T-cell (primary cell): ENCODE data around the gene NANOGP8. TPM values are rescaled to one million over a fixed set of nuclear protein-coding genes. Genes with fewer than 3 reads are reported as not detected.

Experiments used
- ATAC-seq, 4 experiments: fragments of 200-7000 bp in 3 of 4; fragments of 150-1000 bp in 1 of 4; cut with Tn5 transposase; replicated peaks in 1 of 4; 1 replicate in 3 of 4; 2 replicates in 1 of 4; pipeline ENCODE4 v1.10.0; 2021; ENCODE audit warnings: moderate library complexity in 3 of 4, mild to moderate bottlenecking in 2 of 4, moderate number of reproducible peaks in 1 of 4
- CTCF ChIA-PET, 2 donors: fragments of 300-600 bp; sonication (Branson Sonifier 250); formaldehyde crosslinking; loops; one replicate each; lab custom pipeline; 2022; ENCODE audit warnings: antibody characterized with exemption in 2 of 2; lab: Charles Lee
- POLR2A ChIA-PET, 2 donors: fragments of 300-600 bp; sonication (Branson Sonifier 250); formaldehyde crosslinking; loops; one replicate each; lab custom pipeline; 2022; ENCODE audit warnings: antibody characterized with exemption in 2 of 2; lab: Charles Lee
- DNase-seq, 35 experiments: peaks; one replicate each; pipeline versions ENCODE4 v3.0.0 to v3.0.0-alpha.2; 2013 to 2023
- H3K27ac ChIP-seq: one replicate; pipeline ENCODE4 v1.5.1; 2013; ENCODE audit warnings: low read length
- H3K27me3 ChIP-seq, 2 experiments: replicated peaks in 1 of 2; 1 replicate in 1 of 2; 2 replicates in 1 of 2; pipeline versions ENCODE4 v1.6.1 to v1.7.0; 2013; ENCODE audit warnings: low read length in 1 of 2, mixed read lengths in 1 of 2; ENCODE audit not compliant: control insufficient read depth in 2 of 2, insufficient read depth in 2 of 2; ENCODE audit errors: extremely low read depth in 1 of 2
- H3K36me3 ChIP-seq, 2 donors: 1 replicate in 1 of 2; 2 replicates in 1 of 2; pipeline versions ENCODE4 v1.6.1 to v1.7.0; 2013; ENCODE audit warnings: low read length in 1 of 2; ENCODE audit not compliant: control insufficient read depth in 2 of 2, insufficient read depth in 1 of 2; ENCODE audit errors: extremely low read depth in 1 of 2
- H3K4me1 ChIP-seq, 2 experiments: 1 replicate in 1 of 2; 2 replicates in 1 of 2; pipeline versions ENCODE4 v1.6.1 to v1.7.0; 2013; ENCODE audit warnings: low read length in 2 of 2, mixed read lengths in 1 of 2; ENCODE audit not compliant: insufficient read depth in 2 of 2, control insufficient read depth in 1 of 2; ENCODE audit errors: extremely low read depth in 1 of 2
- H3K4me3 ChIP-seq, 2 donors: 1 replicate in 1 of 2; 2 replicates in 1 of 2; pipeline versions ENCODE4 v1.5.1 to v1.7.0; 2013; ENCODE audit warnings: mild to moderate bottlenecking in 2 of 2, low read length in 1 of 2, moderate library complexity in 1 of 2; ENCODE audit not compliant: control insufficient read depth in 1 of 2; ENCODE audit errors: extremely low read depth in 1 of 2
- H3K9me3 ChIP-seq: 2 replicates; pipeline ENCODE4 v1.7.0; 2013
- H3K27ac Mint-ChIP-seq, 2 donors: one replicate each; pipeline ENCODE4 v1.8.0; 2020 to 2021; ENCODE audit warnings: mild to moderate bottlenecking in 2 of 2, mixed read lengths in 2 of 2
- H3K27me3 Mint-ChIP-seq, 2 donors: one replicate each; pipeline ENCODE4 v1.8.0; 2021 to 2022; ENCODE audit warnings: mixed read lengths in 2 of 2
- H3K36me3 Mint-ChIP-seq: one replicate; pipeline ENCODE4 v1.8.0; 2021; ENCODE audit warnings: mixed read lengths
- H3K4me1 Mint-ChIP-seq, 3 donors: one replicate each; pipeline ENCODE4 v1.8.0; 2020 to 2022; ENCODE audit warnings: mixed read lengths in 3 of 3, mild to moderate bottlenecking in 1 of 3
- H3K4me3 Mint-ChIP-seq, 3 donors: one replicate each; pipeline ENCODE4 v1.8.0; 2020 to 2022; ENCODE audit warnings: mild to moderate bottlenecking in 3 of 3, mixed read lengths in 3 of 3, moderate library complexity in 3 of 3
- H3K9me3 Mint-ChIP-seq, 3 donors: one replicate each; pipeline ENCODE4 v1.8.0; 2020 to 2022; ENCODE audit warnings: mixed read lengths in 3 of 3
- WGBS: methylation state at CpG from one replicate; pipeline ENCODE4 v1.1.5; 2013; ENCODE audit warnings: missing lambda C conversion rate; ENCODE audit not compliant: insufficient coverage; 5-methylcytosine and 5-hydroxymethylcytosine counted together
- total RNA-seq, 35 experiments: library from RNA in 6 of 35; stranded (reverse) in 6 of 35; fragments of 120-200 nt in 1 of 35; gene quantifications; one replicate each; pipeline versions ENCODE4 v1.2.1 to v1.2.4 and lab custom pipeline; 2013 to 2026

The NANOGP8 gene
- total RNA-seq, 5 donors from 2014 or later (not counting 1 experiment from before 2014, with no cell fraction given): 0.50 TPM; not detected in 4

- Mint-ChIP-seq H3K27ac (no peak overlapping the region), H3K27me3 (peaks cover 2 to 21% of the 10 kb centered on the region in 2 donors), H3K9me3 (no peaks in the 10 kb centered on the region), H3K36me3 (no peaks in the 10 kb centered on the region), H3K4me1 (no peaks in the 10 kb centered on the region), H3K4me3 (no peak overlapping the region)
- DNase-seq (peak in 19 of 35 experiments; percentile 3 to 58 (median 7)), ATAC-seq (no peak)
- H3K4me3 ChIP-seq: no peak overlapping the region
- POLR2A ChIA-PET: no interaction called here
- H3K27me3 ChIP-seq: peaks cover 0 to 3% of the 10 kb centered on the region in 2 experiments
- 67% methylated on average over 1 of the region's 6 CpGs for WGBS
- H3K4me1 ChIP-seq: no peaks in the 10 kb centered on the region
- H3K36me3 ChIP-seq: no peaks in the 10 kb centered on the region
- CTCF ChIA-PET: interaction anchor here (0.6 to 1.6 kb wide), 5 partner anchors 16 to 1402 kb away, joined by 3 to 6 read pairs (median 3); no protein-coding TSS in a partner anchor
- H3K9me3 ChIP-seq: no peaks in the 10 kb centered on the region
- no peak overlapping the region for H3K27ac ChIP-seq
These were observed 6.7 kb downstream of the NANOGP8 start for GRCh38 chr15:35078221-35078915.

- 94% methylated on average over 9 of the region's 13 CpGs for WGBS
- Mint-ChIP-seq H3K9me3 (no peaks in the 10 kb centered on the region), H3K36me3 (no peaks in the 10 kb centered on the region), H3K4me3 (no peak overlapping the region), H3K27ac (no peak overlapping the region), H3K4me1 (no peaks in the 10 kb centered on the region), H3K27me3 (peaks cover 1 to 19% of the 10 kb centered on the region in 2 donors)
- Histone ChIP-seq H3K36me3 (no peaks in the 10 kb centered on the region), H3K4me3 (no peak overlapping the region), H3K9me3 (no peaks in the 10 kb centered on the region), H3K4me1 (no peaks in the 10 kb centered on the region), H3K27me3 (no peaks in the 10 kb centered on the region), H3K27ac (no peak overlapping the region)
- POLR2A ChIA-PET: no interaction called here
- DNase-seq (no peak), ATAC-seq (no peak)
- CTCF ChIA-PET: no interaction called here
These were observed 14.0 kb downstream of the NANOGP8 start for GRCh38 chr15:35071106-35071505.

DNA sequence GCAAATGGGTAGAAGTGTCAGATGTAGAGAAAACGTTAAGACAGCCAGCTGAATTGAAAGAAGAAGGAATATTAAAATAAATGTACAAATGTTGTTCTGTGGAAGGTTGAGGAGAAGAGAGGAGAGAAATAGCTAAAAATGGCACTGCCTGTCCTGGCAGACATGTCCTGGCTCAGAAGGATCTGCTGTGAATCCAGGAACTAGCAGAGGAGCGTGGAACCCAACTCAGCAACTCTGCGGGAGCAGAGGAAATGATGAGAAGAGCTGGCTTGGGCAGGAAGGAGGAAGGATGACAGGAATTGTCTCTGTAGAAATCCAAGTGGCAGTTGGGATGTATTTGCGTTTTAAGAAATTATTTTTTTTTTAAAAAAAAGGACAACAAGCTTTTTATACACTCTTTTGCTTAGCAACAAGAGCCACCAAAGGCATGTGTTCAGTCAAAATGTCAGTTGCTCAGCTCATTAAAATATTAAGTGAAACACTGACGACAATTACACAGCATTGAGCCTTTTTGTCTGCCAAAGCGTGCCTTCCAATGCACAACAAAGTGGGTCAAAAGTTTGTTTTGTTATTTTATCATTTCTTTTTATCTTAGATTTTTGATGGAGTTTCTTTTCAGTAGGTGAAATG, 16.1 kb downstream of the NANOGP8 start:
- H3K27me3 Mint-ChIP-seq: peaks cover 5 to 12% of the 10 kb centered on the region in 2 donors
- H3K9me3 Mint-ChIP-seq: no peaks in the 10 kb centered on the region
- CTCF ChIA-PET: interaction anchor here in 1 of 2 donors (0.6 kb wide), 1 partner anchor 1257 kb away, joined by 3 read pairs; no protein-coding TSS in a partner anchor
- H3K36me3 Mint-ChIP-seq: no peaks in the 10 kb centered on the region
- no peaks in the 10 kb centered on the region for H3K27me3 ChIP-seq
- no peaks in the 10 kb centered on the region for H3K36me3 ChIP-seq
- no peak overlapping the region for H3K27ac ChIP-seq
- no peak for DNase-seq
- no peak overlapping the region for H3K4me3 Mint-ChIP-seq
- no peaks in the 10 kb centered on the region for H3K9me3 ChIP-seq
- POLR2A ChIA-PET: no interaction called here
- no peak overlapping the region for H3K4me3 ChIP-seq
- 74% methylated on average over 3 of the region's 6 CpGs for WGBS
- no peak overlapping the region for H3K27ac Mint-ChIP-seq
- H3K4me1 ChIP-seq: no peaks in the 10 kb centered on the region
- no peak for ATAC-seq
- no peaks in the 10 kb centered on the region for H3K4me1 Mint-ChIP-seq

DNA sequence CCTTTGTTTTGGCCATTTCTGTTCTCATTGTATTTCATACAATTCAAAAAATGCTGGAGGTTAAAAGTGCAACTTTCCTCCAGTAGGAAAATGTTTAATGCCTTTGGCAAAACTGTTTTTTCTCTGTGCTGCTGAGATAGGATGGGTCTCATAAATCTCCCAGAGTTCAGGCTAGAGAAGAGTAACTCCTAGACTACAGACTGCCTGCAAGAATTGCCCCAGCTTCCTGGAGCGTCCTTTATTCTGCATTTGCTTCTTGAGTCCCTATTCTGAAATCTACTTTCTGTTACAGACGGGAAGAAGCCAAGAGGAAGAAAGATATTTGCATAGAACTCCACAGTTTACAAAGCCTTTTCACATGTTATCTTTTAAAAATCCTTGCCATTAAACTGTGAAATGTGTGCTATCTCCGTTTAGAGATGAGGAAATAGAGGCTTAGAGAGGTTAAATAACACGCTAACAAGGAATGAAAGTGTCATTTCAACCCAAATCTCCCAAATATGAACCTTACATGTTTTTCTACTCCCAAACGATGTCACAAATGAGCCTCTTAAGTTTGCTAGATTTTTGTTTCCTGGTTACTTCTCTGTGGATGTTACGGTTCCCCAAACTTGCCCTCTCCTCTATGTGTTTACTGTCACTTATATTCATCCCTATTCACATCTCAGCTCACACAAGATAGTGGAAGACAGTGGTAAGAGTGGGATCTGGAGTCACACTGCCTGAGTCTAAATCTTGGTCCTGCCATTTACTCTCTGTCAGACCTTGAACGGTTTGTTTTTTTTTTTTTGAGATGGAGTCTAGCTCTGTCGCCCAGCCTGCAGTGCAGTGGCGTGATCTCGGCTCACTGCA, 17.4 kb downstream of the NANOGP8 start:
- WGBS: 77% methylated on average over 5 of the region's 10 CpGs
- CTCF ChIA-PET: interaction anchor here in 1 of 2 donors (0.6 kb wide), 1 partner anchor 1258 kb away, joined by 3 read pairs; no protein-coding TSS in a partner anchor
- ATAC-seq: no peak
- H3K4me1 Mint-ChIP-seq: no peaks in the 10 kb centered on the region
- Histone ChIP-seq H3K4me1 (no peaks in the 10 kb centered on the region), H3K9me3 (no peaks in the 10 kb centered on the region), H3K27me3 (no peaks in the 10 kb centered on the region), H3K4me3 (no peak overlapping the region), H3K27ac (no peak overlapping the region), H3K36me3 (no peaks in the 10 kb centered on the region)
- POLR2A ChIA-PET: no interaction called here
- DNase-seq: no peak
- H3K36me3 Mint-ChIP-seq: no peaks in the 10 kb centered on the region
- H3K9me3 Mint-ChIP-seq: no peaks in the 10 kb centered on the region
- H3K4me3 Mint-ChIP-seq: no peak overlapping the region
- no peak overlapping the region for H3K27ac Mint-ChIP-seq
- peaks cover 5 to 9% of the 10 kb centered on the region in 2 donors for H3K27me3 Mint-ChIP-seq

DNA sequence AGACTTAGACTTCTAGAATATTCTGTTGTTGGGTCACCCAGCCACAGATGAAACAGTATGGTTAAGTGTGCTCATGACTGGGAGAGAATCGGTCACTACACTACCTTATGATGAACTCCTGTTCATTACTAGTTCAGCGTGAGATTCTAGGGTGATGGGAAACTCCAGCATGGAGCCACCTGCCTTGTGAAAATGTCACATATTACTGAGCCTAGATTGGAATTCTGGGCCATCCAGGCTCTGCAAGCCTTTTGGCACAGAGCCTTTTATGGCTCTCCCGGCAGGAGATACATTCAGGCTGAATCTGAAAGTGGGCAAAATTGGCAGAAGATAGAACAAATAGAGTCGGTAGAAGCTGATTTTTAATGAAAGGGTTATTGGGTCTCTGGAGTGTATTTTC, 19.0 kb downstream of the NANOGP8 start:
- Histone ChIP-seq H3K9me3 (no peaks in the 10 kb centered on the region), H3K4me1 (no peaks in the 10 kb centered on the region), H3K27me3 (no peaks in the 10 kb centered on the region), H3K4me3 (no peak overlapping the region), H3K27ac (no peak overlapping the region), H3K36me3 (no peaks in the 10 kb centered on the region)
- H3K9me3 Mint-ChIP-seq: no peaks in the 10 kb centered on the region
- no peak for ATAC-seq
- H3K4me1 Mint-ChIP-seq: no peaks in the 10 kb centered on the region
- H3K27ac Mint-ChIP-seq: no peak overlapping the region
- POLR2A ChIA-PET: no interaction called here
- DNase-seq: no peak
- CTCF ChIA-PET: no interaction called here
- 100% methylated on average over 1 of the region's 4 CpGs for WGBS
- peaks cover 5% of the 10 kb centered on the region in 2 donors for H3K27me3 Mint-ChIP-seq
- H3K36me3 Mint-ChIP-seq: no peaks in the 10 kb centered on the region
- no peak overlapping the region for H3K4me3 Mint-ChIP-seq

GRCh38 chr15:35064576-35065190, 20.4 kb downstream of the NANOGP8 start:
- no peaks in the 10 kb centered on the region for H3K4me1 Mint-ChIP-seq
- Histone ChIP-seq H3K27me3 (no peaks in the 10 kb centered on the region), H3K4me1 (no peaks in the 10 kb centered on the region), H3K27ac (no peak overlapping the region), H3K36me3 (no peaks in the 10 kb centered on the region), H3K4me3 (no peak overlapping the region), H3K9me3 (no peaks in the 10 kb centered on the region)
- no peaks in the 10 kb centered on the region for H3K9me3 Mint-ChIP-seq
- peaks cover 5% of the 10 kb centered on the region in 2 donors for H3K27me3 Mint-ChIP-seq
- ATAC-seq (no peak), DNase-seq (no peak)
- POLR2A ChIA-PET: no interaction called here
- CTCF ChIA-PET: no interaction called here
- no peak overlapping the region for H3K27ac Mint-ChIP-seq
- H3K36me3 Mint-ChIP-seq: no peaks in the 10 kb centered on the region
- no peak overlapping the region for H3K4me3 Mint-ChIP-seq
- 70% methylated on average over 2 of the region's 8 CpGs for WGBS
